Measurements from ENCODE around the gene SOX8.

Gene SOX8

DNA sequence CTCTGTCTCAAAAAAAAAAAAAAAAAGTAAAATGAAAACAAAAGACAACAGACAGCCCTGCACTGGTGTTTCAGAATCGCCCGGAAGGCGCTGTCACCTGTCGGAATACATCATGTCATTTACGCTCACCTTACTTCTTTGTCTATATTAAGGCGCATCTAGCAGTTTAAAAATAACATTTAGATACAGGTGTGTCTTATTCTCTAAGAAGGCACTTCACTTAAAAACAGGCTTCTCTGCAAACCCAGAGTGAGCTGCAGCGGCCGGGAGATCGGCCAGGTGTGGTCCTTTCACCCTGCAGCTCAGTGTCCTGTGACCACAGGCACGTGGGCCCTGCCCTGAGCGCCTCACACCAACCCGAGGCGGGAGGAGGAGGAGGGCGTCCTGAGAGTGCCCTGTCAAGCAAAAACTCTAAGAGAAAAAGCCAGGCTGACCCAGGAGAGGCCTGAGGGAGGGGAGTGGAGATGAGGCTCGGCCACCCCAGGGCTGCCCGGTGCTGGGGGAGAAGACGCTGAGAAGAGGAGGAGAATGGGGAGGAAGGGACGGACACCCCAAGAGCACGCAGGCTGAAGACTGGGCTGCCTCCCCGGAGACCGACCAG is 7.5 kb upstream of the SOX8 start:
- DNase-seq (ENCODE audit: low spot score), result no peak

GRCh38 chr16:974611-975261 is 6.8 kb upstream of the SOX8 start:
- DNase-seq (ENCODE audit: low spot score), result no peak

DNA sequence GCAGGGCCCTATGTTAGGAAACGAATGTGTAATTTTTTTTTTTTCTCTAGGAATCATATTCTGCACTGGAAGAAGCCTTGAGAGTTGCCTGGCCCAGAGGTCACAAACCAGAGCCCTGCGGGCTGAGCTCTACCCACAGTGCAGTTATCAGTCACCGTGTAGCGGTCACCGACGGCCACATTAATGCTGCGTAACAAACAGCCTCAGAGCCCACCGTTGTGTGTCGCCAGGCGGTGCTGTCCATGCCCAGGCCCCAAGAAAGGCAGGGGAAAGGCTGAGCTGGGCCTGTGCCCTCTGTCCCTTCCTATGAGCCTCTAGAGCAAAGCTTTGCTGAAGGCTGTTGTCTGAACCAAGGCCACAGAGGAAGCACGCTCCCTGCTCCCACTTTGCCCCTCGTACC is 6.3 kb upstream of the SOX8 start:
- no peak for DNase-seq (ENCODE audit: low spot score)

GRCh38 chr16:976389-976931 is 5.1 kb upstream of the SOX8 start:
- no peak for DNase-seq (ENCODE audit: low spot score)

- no peak for DNase-seq (ENCODE audit: low spot score)
Measured at GRCh38 chr16:977081-977701, 4.4 kb upstream of the SOX8 start.

GRCh38 chr16:977896-978295 is 3.7 kb upstream of the SOX8 start:
- DNase-seq (ENCODE audit: low spot score), result no peak

DNA sequence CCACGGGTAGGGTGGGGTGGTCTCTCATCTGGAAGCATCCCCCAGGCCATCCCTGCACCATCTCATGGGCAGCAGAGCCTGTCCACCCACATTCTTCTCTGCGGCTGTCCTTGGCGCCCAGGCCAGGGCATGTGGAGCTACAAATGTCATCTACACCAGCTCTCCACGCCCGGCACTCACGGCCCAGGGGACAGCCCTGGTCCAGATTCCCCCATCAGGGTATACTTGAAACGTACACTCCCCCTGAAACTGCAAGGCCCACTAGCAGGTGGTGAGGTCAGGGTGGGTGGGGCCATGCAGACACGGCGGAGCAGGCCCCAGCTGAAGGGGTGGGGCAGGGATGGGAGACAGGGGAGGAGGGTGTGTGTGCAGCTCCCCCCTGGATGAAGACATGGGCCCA is 3.2 kb upstream of the SOX8 start:
- no peak for DNase-seq (ENCODE audit: low spot score)

DNA sequence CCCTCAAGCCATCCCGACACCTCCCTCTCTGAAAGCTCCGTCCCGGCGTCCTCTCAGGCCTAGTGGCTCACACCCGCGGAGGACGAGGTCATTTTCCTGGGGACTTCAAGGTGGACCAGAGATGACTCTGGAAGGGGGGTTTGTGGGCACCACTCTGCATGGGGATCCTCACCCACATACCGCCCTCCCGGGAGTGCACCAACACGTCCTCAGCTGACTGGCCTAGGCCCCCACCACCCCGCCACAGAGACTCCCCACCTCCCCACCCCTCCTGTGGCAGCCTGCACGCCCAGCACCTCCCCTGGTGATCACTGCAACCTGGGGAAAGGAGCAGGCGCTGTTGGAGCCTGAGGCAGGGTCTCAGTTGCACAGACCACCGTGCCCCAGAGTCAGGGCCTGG is 2.4 kb upstream of the SOX8 start:
- no peak for DNase-seq (ENCODE audit: low spot score)

DNA sequence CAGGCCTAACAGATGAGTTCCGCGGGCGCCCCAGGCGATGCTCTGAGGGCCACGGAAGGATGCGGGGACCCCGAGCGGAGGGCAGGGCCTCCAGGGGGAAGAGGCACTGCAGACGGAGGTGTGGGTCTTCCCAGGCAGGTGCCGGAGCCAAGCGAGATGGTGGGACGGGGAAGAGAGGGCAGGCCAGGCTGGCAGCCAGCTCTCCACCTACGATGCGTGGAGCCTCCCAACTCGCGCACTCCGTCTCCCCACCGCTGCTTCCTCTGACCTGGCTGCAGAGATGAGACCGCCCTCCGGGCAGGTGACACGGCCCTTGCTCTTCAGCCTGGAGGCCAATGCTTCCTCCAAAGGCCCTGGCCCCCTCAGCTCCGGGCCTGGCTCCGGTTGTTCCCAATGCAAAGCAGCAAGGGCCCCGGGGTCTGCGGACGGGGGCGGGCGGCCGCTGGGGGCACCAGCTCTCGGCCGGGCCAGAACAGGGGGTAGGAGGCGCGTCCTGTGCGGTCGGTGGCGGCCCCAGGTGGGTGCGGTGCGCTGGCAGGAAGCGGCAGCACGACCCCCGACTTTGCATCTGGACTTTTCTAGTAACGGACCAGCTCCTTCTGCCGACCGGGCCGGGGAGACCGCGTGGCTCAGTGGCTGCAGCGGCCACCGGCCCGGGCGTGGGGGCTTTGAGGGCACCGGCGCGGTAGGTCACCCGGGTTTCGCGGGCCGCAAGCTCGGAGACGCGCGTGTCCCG is 1.5 kb upstream of the SOX8 start:
- DNase-seq (ENCODE audit: low spot score), result no peak

DNA sequence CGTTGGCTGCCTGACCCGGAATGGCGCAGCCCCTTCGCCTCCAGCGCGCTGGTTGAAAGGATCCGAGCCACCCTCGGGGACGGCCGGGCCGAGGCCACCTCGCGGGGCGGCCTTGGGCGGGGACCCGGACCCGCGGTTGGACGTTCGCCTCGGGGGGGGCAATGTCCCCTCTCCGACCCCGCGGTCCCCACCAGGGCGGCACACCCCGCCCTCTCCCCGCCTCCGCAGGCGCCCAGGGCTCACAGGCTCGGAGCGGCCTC is 1.0 kb upstream of the SOX8 start:
- no peak for DNase-seq (ENCODE audit: low spot score)

DNA sequence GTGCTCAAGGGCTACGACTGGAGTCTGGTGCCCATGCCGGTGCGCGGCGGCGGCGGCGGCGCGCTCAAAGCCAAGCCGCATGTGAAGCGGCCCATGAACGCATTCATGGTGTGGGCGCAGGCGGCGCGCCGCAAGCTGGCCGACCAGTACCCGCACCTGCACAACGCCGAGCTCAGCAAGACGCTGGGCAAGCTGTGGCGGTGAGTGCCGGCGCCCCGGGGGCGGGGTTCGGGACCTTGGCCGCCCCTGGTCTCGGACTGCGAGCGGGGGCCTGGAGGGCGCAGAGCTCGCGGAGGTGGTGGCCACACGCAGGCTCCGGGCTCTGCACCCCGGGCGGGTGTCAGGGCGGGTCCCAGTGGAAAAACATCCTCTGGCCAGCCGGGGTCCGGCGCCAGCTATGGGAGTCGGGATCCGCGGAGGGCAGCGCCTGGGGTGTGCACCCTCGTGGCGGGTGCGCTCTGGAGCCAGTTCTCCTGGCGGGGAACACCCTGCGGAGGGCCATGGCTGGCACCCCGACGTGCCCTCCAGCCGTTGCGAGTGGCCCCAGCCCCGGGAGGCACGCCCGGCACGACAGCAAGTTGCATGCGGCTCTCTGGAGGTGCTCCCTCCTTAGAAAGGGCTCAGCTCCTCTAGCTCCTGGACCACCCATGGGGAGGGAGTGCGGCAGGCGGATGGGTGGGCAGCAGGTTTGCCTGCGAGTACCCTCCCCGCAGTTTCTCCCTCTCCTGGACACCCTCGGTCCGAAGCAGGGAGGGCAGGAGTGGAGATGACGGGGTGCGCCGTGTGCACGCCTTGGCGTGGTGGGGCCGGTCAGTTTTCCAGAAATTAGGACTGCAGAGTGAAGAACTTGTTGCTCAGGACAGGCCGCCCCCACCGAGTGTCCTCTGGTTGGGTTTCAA is 824 bp downstream of the SOX8 start:
- DNase-seq (ENCODE audit: low spot score), result no peak

- no peak for DNase-seq (ENCODE audit: low spot score)
Measured at GRCh38 chr16:983044-984030, 1.8 kb downstream of the SOX8 start.

DNA sequence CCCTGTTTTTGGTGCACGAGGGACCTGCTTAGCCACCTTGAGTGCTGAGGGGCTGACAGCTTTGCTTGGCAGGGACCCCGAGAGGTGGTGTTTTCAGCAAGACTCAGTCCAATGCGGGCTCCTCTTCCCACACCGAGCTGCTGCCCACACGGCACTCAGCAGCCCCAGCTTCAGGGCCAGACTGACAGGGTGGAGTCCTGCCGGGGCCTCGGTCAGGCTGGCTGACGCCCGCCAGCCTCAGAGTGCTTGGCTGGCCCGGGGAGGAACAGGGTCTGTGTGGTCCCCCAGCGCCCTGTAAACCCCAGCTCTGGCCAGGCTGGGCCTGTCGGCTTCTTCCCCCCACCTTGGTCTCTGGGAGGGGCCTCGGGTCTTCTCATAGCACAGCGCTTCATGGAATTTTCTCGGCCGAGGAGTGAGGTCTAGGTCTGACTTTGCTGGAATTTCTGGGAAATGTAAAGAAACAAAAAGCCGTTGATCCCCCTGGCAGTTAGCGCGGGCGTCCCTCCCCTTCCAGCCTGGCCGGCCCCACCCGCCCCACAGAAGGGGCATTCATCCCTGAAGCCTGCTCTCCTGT is 2.6 kb downstream of the SOX8 start:
- DNase-seq (ENCODE audit: low spot score), result no peak

GRCh38 chr16:984736-985636 is 3.4 kb downstream of the SOX8 start:
- no peak for DNase-seq (ENCODE audit: low spot score)

GRCh38 chr16:985646-986400 is 4.3 kb downstream of the SOX8 start:
- DNase-seq (ENCODE audit: low spot score), result no peak

DNA sequence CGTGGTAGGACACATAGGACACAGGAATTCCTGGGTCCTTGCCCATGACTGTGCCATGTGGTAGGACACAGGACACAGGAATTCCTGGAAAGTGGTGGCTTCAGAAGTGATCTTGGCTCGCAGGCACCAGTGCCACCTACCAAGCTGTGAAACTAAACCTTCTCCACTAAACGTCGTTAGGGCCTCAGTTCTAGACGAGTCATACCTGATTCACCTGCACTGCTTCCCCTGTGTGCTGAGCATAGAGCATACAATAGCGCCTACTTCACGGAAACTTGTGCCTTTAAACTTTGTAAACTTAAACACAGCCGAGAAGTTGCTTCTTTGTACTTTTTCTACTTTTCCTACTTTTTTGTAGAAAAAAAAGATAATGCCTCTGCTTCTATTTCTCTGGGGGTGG is 4.8 kb downstream of the SOX8 start:
- DNase-seq (ENCODE audit: low spot score), result no peak

DNA sequence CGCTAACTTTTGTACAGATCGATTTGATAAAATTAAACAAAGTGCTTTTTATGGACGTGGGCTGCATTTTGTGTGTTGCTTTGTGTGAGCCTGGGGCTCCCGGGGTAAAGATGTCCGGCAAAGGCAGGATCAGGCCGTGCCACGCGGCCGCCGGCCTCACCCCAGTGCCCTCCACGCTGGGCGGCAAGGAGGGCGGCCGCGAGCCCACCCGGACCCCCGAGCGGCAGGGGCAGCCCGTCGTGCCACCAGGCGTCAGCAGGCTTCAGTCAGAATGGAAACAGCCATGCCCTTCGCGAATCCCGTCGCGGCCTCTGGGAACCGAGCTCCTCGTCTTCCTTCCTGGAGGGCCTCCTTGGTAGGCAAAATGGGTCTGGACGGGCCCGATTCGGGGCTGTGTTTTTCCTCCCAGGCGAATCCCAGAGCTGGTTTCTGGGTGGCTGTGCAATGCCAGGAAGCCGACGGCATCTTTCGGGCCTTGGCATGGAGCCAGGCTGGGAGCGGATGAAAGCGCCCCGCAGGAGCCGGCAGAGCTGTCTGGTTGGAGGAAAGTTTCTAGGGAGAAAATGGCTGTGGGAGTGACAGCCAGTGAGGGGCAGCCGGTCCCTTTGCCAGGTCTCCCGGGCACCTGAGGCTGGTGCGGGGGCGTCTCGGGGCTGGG is 5.5 kb downstream of the SOX8 start:
- DNase-seq (ENCODE audit: low spot score), result no peak

DNA sequence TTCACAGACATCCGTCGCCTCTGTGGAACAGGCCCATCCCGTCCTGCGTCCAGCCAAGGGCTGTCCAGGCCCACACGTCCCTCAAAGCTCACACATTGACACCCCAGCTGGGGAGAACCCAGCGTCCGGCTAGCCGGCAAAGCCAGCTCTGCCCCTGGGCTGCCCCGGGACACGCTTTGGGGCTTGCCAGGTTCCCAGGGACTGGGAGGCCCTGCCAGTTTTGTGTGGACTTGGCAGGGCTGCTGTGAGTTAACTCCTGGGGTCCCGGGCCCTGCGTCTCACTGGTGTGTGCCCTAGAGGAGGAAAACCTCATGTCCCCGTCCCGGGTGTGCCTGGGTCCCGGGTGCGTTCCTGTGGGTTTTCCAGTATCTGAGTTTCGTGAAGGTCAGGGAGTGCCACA is 6.3 kb downstream of the SOX8 start:
- no peak for DNase-seq (ENCODE audit: low spot score)

Measured in hematopoietic multipotent progenitor cell treated with erythropoietin and hydrocortisone succinate and interleukin-3 and kit ligand, for 15 days (in vitro differentiated cells).